Brain microvascular endothelial cell (primary cell): Measurements from ENCODE around the gene BRDT.

Experiments used
- DNase-seq: peaks from one replicate; pipeline ENCODE4 v3.0.0-alpha.2; 2020
- H3K27ac ChIP-seq: fragments of 250-450 bp; sonication (Bioruptor Pico); 2 replicates; pipeline ENCODE4 v1.5.1; 2020; ENCODE audit warnings: mild to moderate bottlenecking, moderate library complexity
- H3K27me3 ChIP-seq: fragments of 250-450 bp; sonication (Bioruptor Pico); replicated peaks from 2 replicates; pipeline ENCODE4 v1.5.1; 2020; ENCODE audit warnings: mild to moderate bottlenecking
- H3K36me3 ChIP-seq: fragments of 250-450 bp; sonication (Bioruptor Pico); replicated peaks from 2 replicates; pipeline ENCODE4 v1.5.1; 2020; ENCODE audit warnings: mild to moderate bottlenecking
- H3K4me3 ChIP-seq: 2 replicates; pipeline ENCODE4 v1.5.1; 2011; ENCODE audit warnings: low read depth, mild to moderate bottlenecking, control low read depth, low read length, moderate library complexity
- CTCF ChIP-seq: IDR thresholded peaks from 2 replicates; pipeline ENCODE4 v1.5.1; 2011; ENCODE audit warnings: low read depth, mild to moderate bottlenecking, moderate library complexity, low read length, control low read depth, inconsistent platforms; ENCODE audit errors: missing control alignments
- in situ Hi-C: cut with HindIII; loops from 2 replicates; pipeline ENCODE4 v1.10.0; 2017; ENCODE audit warnings: low sequenced_read_pairs, low pct_ligation_motif_present

The BRDT gene

DNA sequence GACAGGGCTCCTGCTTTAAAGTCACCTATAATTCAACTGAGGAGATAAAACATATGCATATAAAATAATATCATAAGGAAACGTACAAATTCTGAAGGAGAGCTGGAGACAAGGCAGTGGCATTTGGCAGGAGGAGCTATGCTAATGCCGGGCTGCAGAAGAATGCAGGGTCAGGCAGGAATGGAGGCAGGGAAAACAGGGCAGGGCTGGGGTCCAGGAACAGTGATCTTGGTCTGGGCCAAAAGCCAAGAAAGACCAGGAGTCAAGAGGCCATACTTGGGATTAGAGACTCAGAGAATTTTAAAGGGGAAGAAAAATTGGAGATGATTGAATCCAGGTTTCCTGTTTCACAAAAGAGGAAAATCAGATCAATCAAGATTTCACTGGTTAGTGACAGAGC lies 20.0 kb upstream of the BRDT start:
- in situ Hi-C loops = no loop called here
- Histone ChIP-seq H3K27me3 (no peaks in the 10 kb centered on the region), H3K4me3 (no peak overlapping the region), H3K36me3 (no peaks in the 10 kb centered on the region), H3K27ac (no peak overlapping the region)
- TF ChIP-seq CTCF = no peak
- no peak for DNase-seq

DNA sequence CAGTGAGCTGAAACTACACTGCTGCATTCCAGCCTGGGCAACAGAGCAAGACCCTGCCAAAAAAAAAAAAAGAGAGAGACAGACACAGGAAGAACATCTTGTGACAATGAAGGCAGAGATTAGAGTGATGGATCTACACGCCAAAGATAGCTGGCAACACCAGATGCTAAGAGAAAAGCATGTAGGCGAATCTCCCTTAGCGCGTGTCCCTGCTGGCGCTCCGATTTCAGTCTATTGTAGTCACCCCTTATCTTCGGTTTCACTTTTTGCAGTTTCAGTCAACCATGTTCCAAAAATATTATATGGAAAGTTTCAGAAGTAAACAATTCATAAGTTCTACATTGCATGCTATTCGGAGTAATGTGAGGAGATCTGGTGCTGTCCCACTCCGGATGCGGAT lies 11.6 kb upstream of the BRDT start:
- no peak for TF ChIP-seq CTCF
- Histone ChIP-seq H3K27me3 (no peaks in the 10 kb centered on the region), H3K27ac (no peak overlapping the region), H3K36me3 (no peaks in the 10 kb centered on the region), H3K4me3 (no peak overlapping the region)
- DNase-seq = no peak
- in situ Hi-C loops = no loop called here

GRCh38 chr1:91940496-91940895 lies 8.7 kb upstream of the BRDT start:
- Histone ChIP-seq H3K27ac (no peak overlapping the region), H3K36me3 (no peaks in the 10 kb centered on the region), H3K27me3 (no peaks in the 10 kb centered on the region), H3K4me3 (no peak overlapping the region)
- in situ Hi-C loops = no loop called here
- no peak for DNase-seq
- TF ChIP-seq CTCF = no peak

- in situ Hi-C loops = no loop called here
- no peak overlapping the region for H3K27ac ChIP-seq
- TF ChIP-seq CTCF = no peak
- no peaks in the 10 kb centered on the region for H3K27me3 ChIP-seq
- no peaks in the 10 kb centered on the region for H3K36me3 ChIP-seq
- DNase-seq = no peak
- H3K4me3 ChIP-seq = no peak overlapping the region
Observed at GRCh38 chr1:91944087-91944486, 5.1 kb upstream of the BRDT start.

GRCh38 chr1:91948097-91948496 lies 1.1 kb upstream of the BRDT start:
- H3K36me3 ChIP-seq = no peaks in the 10 kb centered on the region
- in situ Hi-C loops = no loop called here
- TF ChIP-seq CTCF = no peak
- H3K27ac ChIP-seq = no peak overlapping the region
- no peaks in the 10 kb centered on the region for H3K27me3 ChIP-seq
- no peak for DNase-seq
- no peak overlapping the region for H3K4me3 ChIP-seq

DNA sequence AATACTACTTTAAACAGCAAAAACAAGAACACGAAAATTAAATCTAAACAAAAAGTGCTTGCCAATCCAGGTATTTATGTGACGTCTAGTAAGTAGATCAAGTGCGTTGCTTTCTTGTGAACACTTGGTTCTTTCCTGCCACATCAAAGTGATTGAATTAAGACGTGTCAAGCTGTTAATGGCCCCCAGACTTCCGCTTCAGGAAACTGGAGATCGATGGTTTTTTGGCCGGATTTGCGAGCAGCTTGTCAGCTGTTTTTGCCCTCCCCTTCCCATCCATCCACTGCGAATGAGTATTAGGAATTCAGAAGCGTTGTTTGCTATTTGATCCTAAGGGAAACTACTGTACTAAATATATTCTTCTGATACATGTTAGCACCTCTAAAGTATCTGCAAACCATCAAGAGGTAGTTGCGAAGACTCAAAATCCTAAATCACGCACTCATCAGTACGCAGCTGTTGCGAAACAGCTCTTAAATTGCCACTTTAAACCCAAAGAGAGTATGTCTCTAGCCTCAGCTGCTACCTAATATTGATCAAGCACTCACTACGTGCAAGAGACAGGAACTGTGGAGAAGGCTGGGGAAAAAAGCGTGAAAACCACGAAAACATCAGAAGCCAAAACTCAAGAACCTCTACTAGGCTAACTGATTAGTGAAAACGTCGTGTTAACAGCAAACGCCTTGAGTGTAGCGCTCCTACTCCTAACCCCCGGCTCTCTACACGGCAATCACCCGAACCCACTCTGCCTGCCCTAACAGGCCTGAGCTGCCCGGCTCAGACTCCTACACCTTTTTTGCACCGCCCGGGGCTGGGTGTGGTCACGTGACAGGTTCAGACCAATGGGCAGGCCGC lies 473 bp upstream of the BRDT start:
- no peak for TF ChIP-seq CTCF
- H3K27me3 ChIP-seq = no peaks in the 10 kb centered on the region
- no peak overlapping the region for H3K4me3 ChIP-seq
- no peak overlapping the region for H3K27ac ChIP-seq
- in situ Hi-C loops = no loop called here
- H3K36me3 ChIP-seq = no peaks in the 10 kb centered on the region
- DNase-seq = no peak
